ENCODE results near the gene EFCAB13.
A peak's percentile ranks its signal among the peaks of the same experiment; 100 is the strongest.
"Not testable (repeated sequence)": the region's sequence is repeated elsewhere in the genome, so short reads cannot be mapped to it uniquely, and the experiment has no call there.

The EFCAB13 gene

GRCh38 chr17:47332287-47332686, 8.5 kb downstream of the EFCAB13 start:
- no peak for DNase-seq

GRCh38 chr17:47335101-47335936, 11.6 kb downstream of the EFCAB13 start:
- no peak for DNase-seq

- no peak for DNase-seq
Observed at GRCh38 chr17:47338026-47338425, 14.3 kb downstream of the EFCAB13 start.

- no peak for DNase-seq
Observed at GRCh38 chr17:47352848-47353247, 29.1 kb downstream of the EFCAB13 start.

- DNase-seq: no peak
Observed at GRCh38 chr17:47358652-47359051, 34.9 kb downstream of the EFCAB13 start.

GRCh38 chr17:47363171-47363570, 39.4 kb downstream of the EFCAB13 start:
- no peak for DNase-seq

- DNase-seq: no peak
Observed at GRCh38 chr17:47367257-47367656, 43.5 kb downstream of the EFCAB13 start.

- peak; percentile 8 for DNase-seq
Observed at GRCh38 chr17:47368262-47368661, 44.5 kb downstream of the EFCAB13 start.

GRCh38 chr17:47370899-47371298, 47.1 kb downstream of the EFCAB13 start:
- DNase-seq: not testable (repeated sequence)

- no peak for DNase-seq
Observed at GRCh38 chr17:47373002-47373401, 49.2 kb downstream of the EFCAB13 start.

- DNase-seq: no peak
Observed at GRCh38 chr17:47376247-47376646, 52.5 kb downstream of the EFCAB13 start.

GRCh38 chr17:47388825-47389224, 65.1 kb downstream of the EFCAB13 start:
- no peak for DNase-seq

- DNase-seq: not testable (repeated sequence)
Observed at GRCh38 chr17:47397532-47398128, 73.9 kb downstream of the EFCAB13 start.

- DNase-seq: no peak
Observed at GRCh38 chr17:47400333-47400732, 76.6 kb downstream of the EFCAB13 start.

GRCh38 chr17:47401100-47401499, 77.3 kb downstream of the EFCAB13 start:
- DNase-seq: no peak

- no peak for DNase-seq
Observed at GRCh38 chr17:47404006-47404405, 80.3 kb downstream of the EFCAB13 start.

- DNase-seq: no peak
Observed at GRCh38 chr17:47404875-47405274, 81.1 kb downstream of the EFCAB13 start.

- DNase-seq: no peak
Observed at GRCh38 chr17:47413872-47414271, 90.1 kb downstream of the EFCAB13 start.

- no peak for DNase-seq
Observed at GRCh38 chr17:47414612-47415011, 90.9 kb downstream of the EFCAB13 start.

GRCh38 chr17:47423406-47424295, 99.9 kb downstream of the EFCAB13 start:
- DNase-seq: peak; percentile 50

GRCh38 chr17:47425233-47425632, 101.5 kb downstream of the EFCAB13 start:
- DNase-seq: not testable (repeated sequence)

GRCh38 chr17:47425887-47426635, 102.3 kb downstream of the EFCAB13 start:
- not testable (repeated sequence) for DNase-seq

- DNase-seq: no peak
Observed at GRCh38 chr17:47427985-47428384, 104.2 kb downstream of the EFCAB13 start.

Measured in NCI-H1105 treated with DMSO at 0.1 percent for 48 hours (cell line).